Mesothelial cell of epicardium (in vitro differentiated cells): ENCODE results near the gene OR2W1. TPM values are rescaled to one million over a fixed set of nuclear protein-coding genes. Genes with fewer than 3 reads are reported as not detected.

Source experiments
- DNase-seq, 2 experiments: peaks; one replicate each; pipeline ENCODE4 v3.0.0; 2021; ENCODE audit warnings: low spot score in 2 of 2; ENCODE audit not compliant: unreplicated experiment in 2 of 2
- H3K27ac Mint-ChIP-seq: 2 replicates; pipeline ENCODE4 v1.8.0; 2021; ENCODE audit warnings: mixed read lengths
- H3K27me3 Mint-ChIP-seq: 2 replicates; pipeline ENCODE4 v1.8.0; 2021; ENCODE audit warnings: low read depth, mixed read lengths
- H3K36me3 Mint-ChIP-seq: 2 replicates; pipeline ENCODE4 v1.8.0; 2021; ENCODE audit warnings: mixed read lengths
- H3K4me1 Mint-ChIP-seq: 2 replicates; pipeline ENCODE4 v1.8.0; 2021; ENCODE audit warnings: mixed read lengths
- H3K4me3 Mint-ChIP-seq: 2 replicates; pipeline ENCODE4 v1.8.0; 2021; ENCODE audit warnings: mild to moderate bottlenecking, moderate library complexity, mixed read lengths
- H3K9me3 Mint-ChIP-seq: 2 replicates; pipeline ENCODE4 v1.8.0; 2021; ENCODE audit warnings: mixed read lengths
- total RNA-seq: library from RNA; stranded (reverse); gene quantifications from 3 replicates; pipeline ENCODE4 v1.2.1, GENCODE V29; 2021
- TF ChIP-seq, protein P1 (sequence below): fragments of 200-600 bp; sonication (generic); IDR thresholded peaks from one replicate; pipeline ENCODE4 v1.5.0; 2021; ENCODE audit warnings: antibody characterized with exemption; ENCODE audit not compliant: unreplicated experiment

Gene OR2W1
- total RNA-seq, 1 donor from 2014 or later = not detected

DNA sequence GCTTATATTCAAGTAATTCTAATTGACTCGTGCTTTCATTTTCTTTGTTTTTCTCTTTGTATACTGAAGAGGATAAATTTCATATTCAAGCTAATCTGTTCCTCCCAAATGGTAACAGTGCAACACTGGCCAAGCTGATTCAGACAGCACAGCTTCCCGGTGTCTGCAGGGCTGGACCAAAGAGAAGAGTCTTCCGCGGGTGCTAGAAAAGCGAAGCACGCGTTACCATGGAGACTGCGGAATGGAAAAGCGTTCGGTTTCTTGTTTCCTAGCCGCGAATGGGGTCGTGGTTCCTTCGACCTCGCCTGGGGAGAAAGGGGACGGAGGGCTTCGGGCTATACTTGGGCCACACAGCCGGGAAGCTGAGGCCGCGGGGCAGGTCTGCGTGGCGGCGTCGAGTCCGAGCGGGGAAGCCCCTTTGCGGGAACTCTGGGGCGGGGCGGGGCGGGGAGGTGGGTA, 33.7 kb downstream of the OR2W1 start:
- peak in 1 of 2 experiments; percentile 55 for DNase-seq
- H3K4me1 Mint-ChIP-seq = peaks cover 5% of the 10 kb centered on the region
- peak overlapping the region; percentile 75 for H3K27ac Mint-ChIP-seq
- H3K4me3 Mint-ChIP-seq = peak overlapping the region; percentile 86
- TF ChIP-seq, protein P1, sequence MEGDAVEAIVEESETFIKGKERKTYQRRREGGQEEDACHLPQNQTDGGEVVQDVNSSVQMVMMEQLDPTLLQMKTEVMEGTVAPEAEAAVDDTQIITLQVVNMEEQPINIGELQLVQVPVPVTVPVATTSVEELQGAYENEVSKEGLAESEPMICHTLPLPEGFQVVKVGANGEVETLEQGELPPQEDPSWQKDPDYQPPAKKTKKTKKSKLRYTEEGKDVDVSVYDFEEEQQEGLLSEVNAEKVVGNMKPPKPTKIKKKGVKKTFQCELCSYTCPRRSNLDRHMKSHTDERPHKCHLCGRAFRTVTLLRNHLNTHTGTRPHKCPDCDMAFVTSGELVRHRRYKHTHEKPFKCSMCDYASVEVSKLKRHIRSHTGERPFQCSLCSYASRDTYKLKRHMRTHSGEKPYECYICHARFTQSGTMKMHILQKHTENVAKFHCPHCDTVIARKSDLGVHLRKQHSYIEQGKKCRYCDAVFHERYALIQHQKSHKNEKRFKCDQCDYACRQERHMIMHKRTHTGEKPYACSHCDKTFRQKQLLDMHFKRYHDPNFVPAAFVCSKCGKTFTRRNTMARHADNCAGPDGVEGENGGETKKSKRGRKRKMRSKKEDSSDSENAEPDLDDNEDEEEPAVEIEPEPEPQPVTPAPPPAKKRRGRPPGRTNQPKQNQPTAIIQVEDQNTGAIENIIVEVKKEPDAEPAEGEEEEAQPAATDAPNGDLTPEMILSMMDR = no peak
- peaks cover 70% of the 10 kb centered on the region for H3K27me3 Mint-ChIP-seq
- H3K9me3 Mint-ChIP-seq = no peaks in the 10 kb centered on the region
- no peaks in the 10 kb centered on the region for H3K36me3 Mint-ChIP-seq

DNA sequence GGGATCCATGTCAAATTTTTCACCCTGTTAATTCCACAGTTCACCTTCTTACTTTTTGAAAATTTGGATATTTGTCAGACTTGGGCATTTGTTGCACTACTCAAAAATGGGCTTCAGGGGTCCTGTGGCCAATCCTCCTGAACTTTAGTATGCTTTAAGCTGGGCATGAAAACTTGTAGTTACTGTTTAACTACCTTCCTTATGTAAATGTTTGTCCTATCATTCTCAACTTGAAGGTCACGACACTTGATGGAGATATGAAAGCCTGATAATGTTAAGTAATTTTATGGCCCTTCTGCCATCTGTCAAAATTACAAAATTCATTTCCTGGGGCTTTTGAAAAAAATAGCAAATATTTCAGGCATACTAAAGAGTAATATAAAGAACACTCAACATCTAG, 35.6 kb downstream of the OR2W1 start:
- TF ChIP-seq, protein P1 = no peak

DNA sequence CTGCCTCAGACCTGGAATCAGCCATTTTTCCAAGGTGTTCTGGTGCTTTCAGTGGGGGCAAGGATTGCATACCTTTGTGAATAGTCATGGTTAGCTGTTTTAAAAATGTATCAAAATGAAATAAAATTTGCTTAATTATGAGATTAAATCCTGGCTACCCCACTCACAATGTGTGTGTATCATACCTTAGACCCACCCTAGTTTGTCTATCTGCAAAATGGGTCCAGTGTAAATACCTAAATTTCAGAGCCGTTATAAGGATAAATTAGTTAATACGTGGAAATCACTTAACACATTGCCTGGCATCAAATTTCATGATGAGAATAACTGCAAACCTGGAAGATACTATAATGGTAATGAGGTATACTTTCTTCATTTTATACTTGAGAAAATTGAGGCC, 36.9 kb downstream of the OR2W1 start:
- no peak overlapping the region for H3K4me3 Mint-ChIP-seq
- no peak for DNase-seq
- TF ChIP-seq, protein P1 = no peak
- peaks cover 81% of the 10 kb centered on the region for H3K27me3 Mint-ChIP-seq
- no peaks in the 10 kb centered on the region for H3K36me3 Mint-ChIP-seq
- no peaks in the 10 kb centered on the region for H3K9me3 Mint-ChIP-seq
- H3K27ac Mint-ChIP-seq = no peak overlapping the region
- H3K4me1 Mint-ChIP-seq = peaks cover 4% of the 10 kb centered on the region

More for the DNA sequence above, 35.6 kb downstream of the OR2W1 start:
- no peak for DNase-seq
- Mint-ChIP-seq H3K4me3 (no peak overlapping the region), H3K9me3 (no peaks in the 10 kb centered on the region), H3K27ac (no peak overlapping the region), H3K36me3 (no peaks in the 10 kb centered on the region), H3K4me1 (peaks cover 4% of the 10 kb centered on the region), H3K27me3 (peaks cover 83% of the 10 kb centered on the region)

DNA sequence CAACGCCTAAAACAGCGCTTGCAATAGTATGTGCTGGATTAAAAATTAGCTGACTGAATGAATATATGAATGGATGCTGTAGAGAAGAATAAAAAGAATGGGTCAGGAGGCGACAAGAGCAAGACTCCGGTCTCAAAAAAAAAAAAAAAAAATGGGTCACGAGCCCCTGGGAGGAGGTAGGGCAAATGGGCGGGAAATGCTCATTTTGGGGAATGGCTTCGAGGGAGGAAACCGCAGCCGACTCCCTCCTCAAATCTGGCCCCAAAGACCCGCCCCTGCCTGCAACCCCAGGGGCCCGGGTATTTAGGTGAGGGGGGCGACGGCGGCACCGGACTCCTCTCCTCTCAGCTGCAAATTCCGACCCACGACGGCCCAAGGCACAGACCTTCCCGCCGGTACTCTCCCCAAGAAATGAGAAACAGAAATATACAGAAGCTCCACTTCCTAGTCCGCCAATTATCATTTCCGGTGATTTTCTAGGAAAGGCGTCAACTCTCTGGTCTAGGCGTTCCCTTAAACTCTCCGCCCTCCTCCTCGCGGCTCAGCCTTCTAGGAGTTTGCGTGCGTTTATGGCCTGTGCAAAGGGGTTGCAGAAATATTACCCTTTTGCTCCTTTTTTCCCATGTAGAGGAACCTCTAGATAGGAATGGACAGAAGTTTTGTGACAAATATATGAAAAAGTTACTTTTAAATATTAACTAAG, 39.6 kb downstream of the OR2W1 start, which contains the start of gene ZNF311:
Gene ZNF311 (minus strand): TSS at position 133 of the 703 bp plus-strand sequence. CDS start 1,361 bp downstream, outside the sequence.
- H3K27me3 Mint-ChIP-seq = peaks cover 60% of the 10 kb centered on the region
- H3K4me3 Mint-ChIP-seq = peak within 1 kb of the TSS; percentile 81
- no peaks in the 10 kb centered on the region for H3K36me3 Mint-ChIP-seq
- H3K9me3 Mint-ChIP-seq = no peaks in the 10 kb centered on the region
- no peak within 1 kb of the TSS for H3K27ac Mint-ChIP-seq
- no peaks in the 10 kb centered on the region for H3K4me1 Mint-ChIP-seq
- DNase-seq = no peak
- TF ChIP-seq, protein P1 = no peak

DNA sequence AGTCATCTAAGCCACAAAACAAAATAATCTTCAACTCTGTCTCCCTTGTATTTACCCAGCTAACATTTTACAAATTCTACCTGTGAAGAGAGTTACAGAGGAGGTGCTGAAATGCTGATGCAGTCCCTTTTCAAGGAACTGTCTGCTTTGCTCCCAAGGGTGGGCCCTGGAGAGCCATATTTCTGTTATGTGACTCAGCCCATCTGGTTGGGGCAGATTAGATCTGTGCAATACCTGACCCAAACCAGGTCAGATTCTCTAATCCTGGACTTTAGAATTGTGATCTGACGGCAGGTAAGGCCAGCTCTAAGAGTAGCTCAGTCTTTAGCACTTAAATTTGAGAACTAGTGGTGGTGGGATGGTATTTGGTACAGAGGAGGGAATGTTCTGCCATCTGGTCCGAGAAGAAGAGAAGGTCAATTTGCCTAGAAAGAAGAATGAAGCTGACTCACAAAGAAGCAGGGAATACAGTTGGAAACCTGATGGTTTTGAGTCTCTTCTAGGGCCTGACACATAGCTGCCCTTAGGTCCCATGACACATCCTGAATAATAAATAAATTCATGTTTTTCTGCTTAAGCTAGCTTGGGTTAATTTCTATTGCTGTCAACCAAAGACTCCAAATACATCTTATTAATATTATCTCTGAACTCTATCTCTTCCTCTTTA, 48.0 kb downstream of the OR2W1 start:
- Mint-ChIP-seq H3K36me3 (peaks cover 16% of the 10 kb centered on the region), H3K4me3 (no peak overlapping the region), H3K27ac (no peak overlapping the region), H3K4me1 (no peaks in the 10 kb centered on the region), H3K27me3 (peaks cover 2% of the 10 kb centered on the region), H3K9me3 (peaks cover 13% of the 10 kb centered on the region)
- TF ChIP-seq, protein P1 = no peak
- DNase-seq = no peak
